NCI-H1436 treated with DMSO at 0.1 percent for 48 hours (cell line): ENCODE data around the gene TSPO2.
A peak's percentile ranks its signal among the peaks of the same experiment; 100 is the strongest.

Source experiments
- DNase-seq: peaks from one replicate; lab custom pipeline; 2025; lab: John Stamatoyannopoulos, UW

TSPO2 gene

DNA sequence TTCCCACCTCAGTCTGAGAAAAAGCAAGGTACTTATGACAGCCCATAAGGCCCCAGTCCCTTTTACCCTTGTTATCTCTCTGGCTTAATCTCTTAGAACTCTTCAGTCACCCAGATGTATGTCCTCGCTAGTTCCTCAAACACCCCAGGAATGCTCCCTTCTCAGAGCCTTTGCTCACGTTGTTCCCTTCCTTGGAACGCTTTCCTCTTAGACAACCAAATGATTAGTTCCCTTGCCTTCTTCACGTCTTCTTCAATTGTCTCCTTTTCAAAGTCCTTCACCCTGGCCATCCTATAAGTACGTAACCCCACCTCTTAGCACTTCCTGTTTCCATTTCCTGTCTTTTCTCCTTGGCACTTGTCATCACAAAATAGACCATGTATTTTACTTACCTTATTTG, 9.6 kb downstream of the TSPO2 start:
- no peak for DNase-seq

DNA sequence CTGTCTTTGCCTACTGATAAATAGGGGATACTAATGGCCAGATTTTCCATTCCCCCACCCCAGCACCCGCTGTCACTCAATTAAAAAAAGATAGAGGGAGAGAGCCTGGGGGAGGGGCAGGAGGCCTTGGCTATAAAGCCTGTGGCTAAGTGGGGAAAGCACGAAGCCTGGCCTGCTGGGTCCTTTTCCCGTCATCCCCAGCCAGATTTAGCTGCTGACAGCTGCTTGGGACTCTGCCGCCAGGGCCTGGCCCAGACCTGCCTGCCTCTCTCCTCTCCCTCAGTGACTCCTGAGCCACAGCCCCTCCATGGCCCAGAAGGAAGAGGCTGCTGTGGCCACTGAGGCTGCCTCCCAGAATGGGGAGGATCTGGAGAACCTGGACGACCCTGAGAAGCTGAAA, 10.8 kb downstream of the TSPO2 start, which contains the start of gene APOBEC2:
Gene APOBEC2 (plus strand): TSS at position 162 of the 400 bp plus-strand sequence. CDS start 146 bp downstream, at position 308.
- no peak for DNase-seq

DNA sequence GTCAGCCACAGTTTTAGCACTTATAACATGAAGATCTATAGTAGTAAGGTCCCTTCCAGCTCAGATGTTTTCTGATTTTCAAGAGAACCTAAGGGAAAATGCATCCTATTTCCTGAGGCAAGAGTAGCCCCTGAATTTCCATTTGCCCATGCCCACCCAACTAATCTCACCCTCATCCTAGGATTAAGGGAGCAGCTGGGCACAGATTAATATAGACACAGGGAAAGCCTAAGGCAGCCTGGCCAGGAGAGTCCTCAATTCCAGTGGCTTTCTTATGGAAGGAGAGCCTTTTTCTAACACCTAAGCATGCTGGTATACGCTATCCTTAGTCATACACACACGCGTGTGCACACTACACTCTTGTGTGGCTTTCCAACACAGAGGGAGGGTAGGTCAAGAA, 12.2 kb downstream of the TSPO2 start:
- no peak for DNase-seq

DNA sequence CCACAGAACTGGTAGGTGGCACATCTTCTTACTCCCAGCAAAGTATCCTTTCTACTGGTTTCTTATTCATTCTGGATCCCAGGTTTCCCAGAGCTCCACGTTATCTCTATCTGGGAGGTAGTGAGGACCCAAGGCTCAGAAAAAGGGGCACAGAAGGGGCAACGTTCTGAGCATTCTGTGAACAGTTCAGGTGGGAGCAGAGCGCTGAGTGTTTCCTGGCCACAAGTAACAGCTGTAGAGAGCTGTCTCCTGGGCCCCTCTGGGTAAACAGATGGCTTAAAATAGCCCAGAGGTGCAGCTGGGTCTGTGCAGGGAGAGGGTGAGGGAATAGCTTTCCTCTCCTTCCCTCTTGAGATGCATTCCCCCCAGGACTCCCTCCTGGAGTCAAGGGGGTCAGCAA, 12.9 kb downstream of the TSPO2 start:
- DNase-seq: no peak

DNA sequence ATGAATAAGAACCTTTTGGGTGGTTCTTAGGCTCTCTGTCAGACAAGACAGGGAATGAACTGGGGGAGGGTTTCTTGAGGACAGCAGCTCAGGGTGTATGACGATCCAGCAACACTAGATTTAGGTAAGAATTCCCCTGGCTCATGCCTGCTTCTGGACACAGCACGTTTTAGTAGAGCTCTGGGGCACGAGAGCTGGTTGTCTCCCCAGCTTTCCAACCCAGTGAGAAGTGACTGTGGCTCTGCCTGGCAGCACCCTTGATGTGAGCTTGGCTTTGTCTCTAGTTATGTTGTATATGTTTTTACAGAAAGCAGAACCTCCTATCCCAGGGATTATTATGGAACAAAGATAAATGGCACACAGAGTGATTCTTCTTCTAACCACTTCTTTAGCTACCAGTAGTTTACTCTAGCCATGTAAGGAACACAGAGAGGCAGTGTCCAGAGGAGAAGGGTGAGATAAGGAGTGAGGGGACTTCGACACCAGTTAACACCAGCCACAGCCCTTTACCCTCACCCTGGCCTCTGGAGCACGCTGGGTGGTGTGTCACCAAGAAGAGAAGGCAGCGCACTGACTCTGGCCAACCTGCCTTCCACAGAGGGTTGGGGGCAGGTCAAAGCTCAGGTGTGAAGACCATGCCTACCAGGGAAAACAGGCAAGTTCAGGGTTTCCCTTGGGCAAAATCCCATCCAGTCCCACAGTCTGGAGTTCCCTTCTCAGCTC, 14.7 kb downstream of the TSPO2 start:
- DNase-seq: no peak

DNA sequence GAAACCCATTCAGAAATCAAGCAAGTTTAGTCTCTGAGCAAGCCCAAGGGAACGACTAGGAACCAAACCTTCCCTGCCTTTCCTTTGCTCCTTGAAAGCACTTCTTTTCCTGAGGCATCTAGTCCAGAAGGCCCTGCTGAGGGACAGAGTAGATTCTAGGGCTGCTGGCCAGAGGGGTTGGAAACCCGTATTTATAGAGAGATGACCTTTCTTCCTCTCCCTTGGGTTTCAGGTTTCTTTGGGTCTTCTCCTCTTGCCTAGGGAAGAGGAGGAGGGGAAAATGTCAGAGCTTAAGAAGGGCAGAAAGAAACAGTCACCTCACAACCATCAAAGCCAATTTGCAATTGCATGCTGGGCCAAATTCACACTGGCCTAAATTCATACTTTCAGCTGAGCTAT, 16.5 kb downstream of the TSPO2 start:
- no peak for DNase-seq

DNA sequence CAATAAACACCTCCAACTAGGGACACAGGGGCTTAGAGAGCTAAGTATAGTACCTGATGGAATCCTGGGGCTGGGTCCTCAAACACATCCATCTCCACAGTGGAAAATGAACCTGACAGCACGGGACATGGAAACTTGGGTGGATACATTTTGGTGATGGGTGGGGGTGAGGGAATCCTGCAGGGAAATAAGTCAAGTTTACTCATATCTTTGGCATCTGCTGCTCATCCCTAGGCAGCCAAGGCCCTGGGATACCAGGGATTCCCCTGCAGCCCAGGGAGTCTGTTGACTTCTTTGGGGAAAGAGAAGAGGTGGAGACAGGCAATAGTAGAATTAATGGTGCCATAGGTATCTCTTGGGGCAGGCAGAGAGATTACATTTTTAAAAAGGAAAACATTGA, 17.3 kb downstream of the TSPO2 start:
- DNase-seq: no peak

DNA sequence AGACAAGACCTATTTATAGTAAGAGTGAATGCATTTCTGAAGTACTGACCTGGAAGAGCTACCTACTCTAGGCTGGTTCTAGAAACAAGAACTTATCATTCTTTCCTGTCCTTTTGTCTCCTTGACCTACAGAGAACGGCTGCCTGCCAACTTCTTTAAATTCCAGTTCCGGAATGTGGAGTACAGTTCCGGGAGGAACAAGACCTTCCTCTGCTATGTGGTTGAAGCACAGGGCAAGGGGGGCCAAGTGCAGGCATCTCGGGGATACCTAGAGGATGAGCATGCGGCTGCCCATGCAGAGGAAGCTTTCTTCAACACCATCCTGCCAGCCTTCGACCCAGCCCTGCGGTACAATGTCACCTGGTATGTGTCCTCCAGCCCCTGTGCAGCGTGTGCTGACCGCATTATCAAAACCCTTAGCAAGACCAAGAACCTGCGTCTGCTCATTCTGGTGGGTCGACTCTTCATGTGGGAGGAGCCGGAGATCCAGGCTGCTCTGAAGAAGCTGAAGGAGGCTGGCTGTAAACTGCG, 19.0 kb downstream of the TSPO2 start:
- DNase-seq: no peak

DNA sequence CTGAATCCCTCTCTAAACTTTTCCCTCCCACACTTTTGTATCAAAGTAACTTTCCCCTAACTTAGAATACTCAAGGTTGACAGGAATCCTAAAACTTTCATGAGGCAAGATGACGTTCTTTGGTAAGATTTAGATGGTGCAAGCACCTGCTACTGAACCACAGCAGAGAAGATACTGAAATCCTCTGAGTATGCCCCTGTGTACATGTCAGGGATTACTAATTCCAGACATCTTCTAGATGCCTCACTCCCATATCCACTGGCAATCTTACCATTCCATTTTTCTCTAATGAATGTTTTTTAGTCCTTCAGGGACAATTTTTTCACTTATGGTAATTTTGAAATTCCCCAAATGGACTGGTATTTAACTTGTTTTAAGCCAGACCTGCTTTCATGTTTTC, 19.8 kb downstream of the TSPO2 start:
- DNase-seq: no peak

DNA sequence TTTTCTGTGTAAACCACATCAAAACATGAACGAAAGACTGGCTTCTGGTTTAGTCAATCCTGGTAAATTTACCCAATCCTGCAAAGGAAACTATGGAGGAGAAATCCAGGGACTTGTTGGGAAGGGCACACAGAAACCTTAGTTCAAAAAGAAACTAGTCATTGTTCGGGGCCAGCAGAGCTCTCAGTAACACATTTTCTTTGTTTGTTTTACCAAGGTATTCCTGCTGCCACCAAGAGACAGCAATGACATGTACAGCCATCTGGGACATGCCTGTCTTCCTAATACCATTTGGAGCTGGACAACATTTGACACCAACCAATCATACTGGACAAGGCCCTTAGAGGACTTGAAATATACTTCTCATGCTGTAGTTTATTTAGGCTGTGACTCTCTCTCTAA, 21.6 kb downstream of the TSPO2 start:
- DNase-seq: no peak

DNA sequence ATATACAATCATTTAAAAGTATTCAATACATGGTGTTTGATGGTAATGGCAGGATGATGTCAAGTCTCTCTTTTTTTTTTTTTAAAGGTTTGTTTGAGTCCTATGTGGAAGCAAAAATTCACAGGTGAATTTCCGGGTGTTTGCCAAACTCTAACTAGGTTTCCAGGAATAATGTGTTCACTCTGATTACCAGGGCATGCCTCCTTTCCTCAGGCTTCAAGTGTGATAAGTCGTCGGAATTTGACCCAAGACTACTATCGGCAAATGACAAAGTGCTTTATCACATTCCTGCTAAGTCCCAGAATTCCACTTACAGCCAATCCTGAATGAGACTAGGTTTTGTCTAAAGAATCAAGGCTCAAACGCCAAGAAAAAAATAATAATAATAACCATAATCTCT, 22.6 kb downstream of the TSPO2 start:
- DNase-seq: no peak

DNA sequence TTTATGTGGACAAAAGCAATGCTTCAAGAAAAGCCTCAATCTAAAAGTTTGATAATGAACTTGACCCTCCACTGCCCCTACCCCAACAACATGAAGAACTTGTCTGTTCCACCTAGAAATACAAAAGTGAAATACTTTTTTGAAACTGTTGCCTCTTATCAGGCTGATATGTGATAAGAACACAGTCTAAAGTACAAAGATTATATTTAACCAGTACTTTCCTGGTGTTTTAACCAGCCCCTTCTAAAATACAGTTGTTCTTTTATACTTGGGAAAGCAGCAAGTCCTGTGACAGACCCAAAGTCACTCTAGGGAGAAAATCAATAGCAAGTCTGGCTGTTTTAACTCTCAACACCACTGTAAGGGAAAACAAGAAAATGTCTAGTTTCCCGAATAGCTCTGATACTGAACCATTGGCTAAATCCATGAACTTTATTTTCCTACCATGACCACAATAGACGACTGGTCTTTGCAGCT, 23.3 kb downstream of the TSPO2 start:
- no peak for DNase-seq

DNA sequence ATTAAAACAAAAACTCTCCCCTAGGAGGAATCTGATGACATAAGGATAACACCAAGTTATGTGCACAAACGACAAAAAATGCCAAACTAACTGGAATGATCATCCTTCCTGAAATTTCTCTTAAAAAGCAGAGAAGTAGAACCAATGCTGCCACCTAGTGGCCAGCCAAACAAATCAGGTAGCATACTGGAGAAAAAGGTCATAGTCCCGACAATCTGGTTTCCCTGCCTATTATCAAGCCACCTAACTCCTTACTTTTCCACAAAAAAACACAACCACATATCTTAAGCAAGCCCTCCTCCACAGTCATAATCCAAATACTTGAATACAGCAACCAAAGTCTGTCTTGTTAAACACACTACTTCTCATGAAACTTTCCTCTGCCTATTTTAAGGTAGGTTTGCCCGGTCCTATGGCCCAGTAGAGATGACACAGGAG, 24.6 kb downstream of the TSPO2 start:
- no peak for DNase-seq

DNA sequence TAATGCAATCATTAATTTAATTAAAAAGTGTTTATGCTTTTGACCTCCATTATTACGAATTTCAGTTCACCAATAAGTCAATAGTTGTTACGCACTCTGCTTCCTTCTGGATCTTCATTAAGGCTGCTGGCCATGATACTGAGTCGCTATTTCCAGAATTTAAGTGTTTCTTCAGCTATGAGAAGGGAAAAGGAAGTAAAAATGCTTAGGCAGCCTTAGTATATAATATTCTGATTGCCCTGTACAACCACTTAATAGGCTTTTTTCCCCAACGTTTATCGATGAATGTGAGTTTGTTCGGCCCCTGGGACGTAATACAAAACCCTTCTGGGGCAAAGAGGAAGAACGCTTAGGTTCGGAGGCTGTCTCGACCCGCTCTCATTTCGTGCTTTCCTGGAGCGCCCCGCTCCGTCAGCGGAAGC, 29.2 kb downstream of the TSPO2 start:
- DNase-seq: no peak

DNA sequence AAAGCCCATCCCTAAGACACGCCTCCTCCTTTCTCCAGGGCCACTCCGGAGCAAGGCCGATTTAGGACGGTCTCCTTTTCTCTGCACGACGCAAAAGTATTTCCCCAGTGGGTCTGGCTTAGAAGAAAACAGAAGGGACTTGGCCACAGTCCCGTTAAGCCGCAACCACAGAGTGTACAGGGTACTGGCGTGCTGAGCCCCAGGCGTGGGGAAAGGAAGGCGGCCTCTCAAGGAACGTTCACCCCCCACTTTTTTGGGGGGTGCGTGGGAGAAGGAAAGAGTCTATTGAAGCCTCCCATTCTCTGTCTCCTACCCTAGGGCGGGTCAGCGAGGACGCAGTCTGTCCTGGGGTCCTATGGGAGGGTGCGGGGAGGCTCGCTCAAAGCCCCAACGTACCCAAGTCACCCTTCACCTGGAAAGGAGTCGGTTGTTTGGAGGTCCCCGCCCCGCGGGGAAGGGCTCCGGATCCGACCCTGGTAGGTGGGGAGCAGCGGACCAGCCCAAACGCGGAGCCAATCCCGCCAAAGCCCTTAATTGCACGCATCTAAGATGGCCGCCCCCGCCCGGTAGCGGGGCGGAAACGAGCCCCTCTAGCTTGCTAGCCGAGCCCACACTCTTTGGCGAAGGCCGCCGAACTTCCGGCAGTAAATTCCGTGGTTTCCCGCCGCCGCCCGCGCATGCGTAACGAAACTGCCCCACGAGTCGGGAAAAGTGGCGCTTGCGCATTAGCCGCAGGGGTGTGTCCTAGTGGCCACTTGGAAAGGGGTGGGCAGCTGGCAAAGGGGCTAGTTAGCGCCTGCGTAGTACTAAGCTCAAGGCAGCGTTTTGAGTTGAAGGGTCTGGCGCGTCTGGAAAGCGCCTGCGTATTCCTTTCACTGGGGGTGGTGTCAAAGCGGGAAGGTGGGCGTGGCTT, 29.9 kb downstream of the TSPO2 start, which contains the start of gene OARD1:
Gene OARD1 (minus strand): TSS at position 434 of the 913 bp plus-strand sequence. CDS start 722 bp downstream, outside the sequence.
- peak; percentile 98 for DNase-seq

DNA sequence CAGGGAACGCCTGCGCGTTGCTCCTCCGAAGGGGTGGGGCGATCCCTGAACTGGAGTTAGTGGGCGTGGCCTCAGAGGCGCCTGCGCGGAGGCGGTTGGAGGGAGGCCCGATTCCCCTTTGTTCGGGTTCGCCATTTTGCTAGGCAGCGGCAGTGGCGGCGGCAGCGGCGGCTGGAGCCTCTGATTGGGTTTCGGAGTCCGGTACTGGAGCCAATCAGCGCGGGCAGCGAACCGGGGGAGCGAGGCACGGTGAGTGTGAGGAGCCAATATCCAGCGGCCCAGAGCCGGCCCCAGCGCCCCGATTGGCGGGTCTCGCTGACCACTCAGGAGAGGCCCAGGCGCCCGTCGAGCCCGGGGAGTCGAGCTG, 30.6 kb downstream of the TSPO2 start, which contains the start of gene NFYA:
Gene NFYA (plus strand): TSS at position 139 of the 367 bp plus-strand sequence. CDS start 6,116 bp downstream, outside the sequence.
- no peak for DNase-seq

DNA sequence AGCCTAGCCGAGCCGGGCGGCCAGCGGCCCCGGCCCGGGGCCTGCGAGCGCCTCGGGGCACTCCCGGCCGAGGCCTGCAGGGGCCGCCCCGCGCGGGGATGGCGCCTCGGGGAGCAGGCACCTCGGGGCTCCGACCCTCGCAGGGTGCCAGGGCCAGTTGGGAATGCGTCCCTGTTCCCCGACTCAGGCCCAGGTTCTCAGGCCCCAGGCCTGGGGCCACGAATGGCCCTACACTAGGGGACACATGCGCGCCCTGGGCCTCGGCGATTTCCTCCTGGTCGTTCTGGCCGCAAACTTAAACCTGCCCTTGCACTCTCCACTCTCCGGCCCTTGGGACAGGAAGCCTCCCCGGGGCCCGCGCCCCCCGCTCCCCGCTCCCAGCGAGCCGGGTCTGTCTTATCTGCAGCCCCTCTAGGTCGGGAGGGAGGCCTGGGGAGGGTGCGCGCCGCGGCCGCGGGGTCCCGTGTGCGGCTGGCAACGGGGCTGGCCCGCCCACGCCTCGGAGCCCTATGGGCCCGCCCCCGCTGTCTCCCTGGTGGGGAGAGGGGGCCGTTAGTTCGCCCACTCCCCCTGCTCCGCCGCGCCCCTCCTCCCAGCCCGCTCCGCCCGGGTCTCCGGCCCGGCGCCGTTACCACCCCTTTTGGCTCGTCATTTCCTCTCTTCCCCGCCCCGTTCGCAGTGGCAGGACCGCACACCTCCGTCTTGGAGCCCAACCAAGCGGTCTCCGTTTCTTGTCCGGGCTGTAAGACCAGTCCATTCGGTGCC, 31.1 kb downstream of the TSPO2 start:
- DNase-seq: peak; percentile 38

DNA sequence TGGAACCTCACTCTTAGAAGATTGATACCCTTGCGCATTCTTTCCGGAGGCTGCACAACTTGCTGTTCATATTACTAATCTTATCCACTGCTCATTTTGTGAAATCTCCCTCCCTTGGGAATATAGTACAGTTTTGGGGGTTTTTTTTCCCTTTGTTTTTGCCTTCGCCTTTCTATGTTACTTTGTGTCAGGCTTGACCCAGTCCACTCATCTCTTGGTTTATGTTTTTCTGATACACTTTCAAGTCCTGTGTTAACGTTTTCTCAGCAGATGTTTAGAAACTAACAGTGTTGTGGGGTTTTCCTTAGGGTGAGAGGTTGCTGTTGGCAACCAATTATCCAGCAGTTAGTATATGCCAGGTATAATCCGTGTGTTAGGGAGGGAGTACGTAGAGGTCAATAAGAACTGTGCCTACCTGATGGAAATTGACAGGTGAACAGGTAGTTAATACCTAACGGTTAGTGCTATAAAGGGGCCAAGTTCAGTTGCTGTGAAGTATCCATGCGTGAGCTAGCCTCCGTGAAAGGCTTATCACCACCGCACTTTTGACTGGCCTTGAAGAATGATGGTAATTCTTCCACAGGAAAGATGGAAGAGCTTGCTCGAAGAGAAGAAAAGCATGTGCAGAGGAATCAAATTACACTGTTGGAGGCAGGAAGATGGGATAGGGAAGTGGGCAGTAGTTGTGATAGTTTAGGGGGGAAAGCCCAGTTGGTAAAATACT, 31.9 kb downstream of the TSPO2 start:
- no peak for DNase-seq

DNA sequence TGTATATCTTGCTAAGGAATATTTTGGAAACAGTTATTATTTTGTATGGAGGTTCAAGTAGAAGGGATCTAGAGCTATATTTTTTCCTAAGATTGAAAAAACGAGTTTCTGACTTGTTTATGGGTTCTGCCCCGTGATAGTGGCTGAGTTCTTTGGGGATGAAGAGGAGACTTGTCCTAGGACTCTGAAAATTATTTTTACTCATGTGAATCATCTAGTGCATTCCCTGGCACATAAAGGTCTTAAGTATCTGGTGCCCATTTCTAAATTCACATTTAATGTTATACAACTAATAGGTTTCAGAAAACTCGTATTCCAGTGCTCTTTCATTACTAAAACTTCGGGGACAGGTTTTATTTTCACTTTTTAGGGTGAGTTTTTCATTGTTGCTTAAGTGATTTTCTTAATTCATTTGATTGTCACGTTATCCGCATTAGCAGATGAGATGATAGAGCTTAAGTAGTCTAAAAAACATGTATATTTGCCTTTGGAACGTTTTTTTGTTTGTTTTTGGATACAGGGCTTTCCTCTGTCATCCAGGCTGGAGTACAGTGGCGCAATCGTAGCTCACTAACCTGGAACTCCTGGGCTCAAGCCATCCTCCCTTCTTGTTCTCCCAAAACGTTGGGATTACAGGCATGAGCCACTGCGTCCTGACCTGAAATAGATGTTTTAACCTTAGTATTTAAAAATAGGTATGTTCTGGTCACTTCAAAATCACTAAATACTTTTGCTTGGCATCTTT, 32.6 kb downstream of the TSPO2 start:
- no peak for DNase-seq
